GM12878 (cell line): ENCODE measurements around the gene AUNIP. TPM values are rescaled to one million over a fixed set of nuclear protein-coding genes. Genes with fewer than 3 reads are reported as not detected.

Experiments used
- ATF3 ChIP-seq: IDR thresholded peaks from 2 replicates; pipeline ENCODE4 v1.6.1; 2011; ENCODE audit warnings: low read depth, mild to moderate bottlenecking, low read length, moderate library complexity, borderline replicate concordance; ENCODE audit errors: extremely low read depth
- CHD2 ChIP-seq: IDR thresholded peaks from 2 replicates; pipeline ENCODE4 v1.6.1; 2011; ENCODE audit warnings: low read depth, low read length, improper control_type of control experiment, borderline replicate concordance
- IRF4 ChIP-seq: IDR thresholded peaks from 2 replicates; pipeline ENCODE4 v1.6.1; 2011; ENCODE audit warnings: low read depth, low read length
- JUND ChIP-seq: IDR thresholded peaks from 2 replicates; pipeline ENCODE4 v1.6.1; 2012; ENCODE audit warnings: low read depth, mild to moderate bottlenecking, low read length, improper control_type of control experiment, moderate library complexity
- NFXL1 ChIP-seq: fragments of 450-650 bp; IDR thresholded peaks from 2 replicates; pipeline ENCODE4 v1.6.1; 2017; ENCODE audit warnings: antibody characterized with exemption, mild to moderate bottlenecking, borderline replicate concordance
- NFYA ChIP-seq: IDR thresholded peaks from 2 replicates; pipeline ENCODE4 v1.6.1; 2011; ENCODE audit warnings: low read depth, mild to moderate bottlenecking, low read length, improper control_type of control experiment, borderline replicate concordance
- NR2C1 ChIP-seq: fragments of 450-650 bp; IDR thresholded peaks from 2 replicates; pipeline ENCODE4 v1.6.1; 2017; ENCODE audit warnings: antibody characterized with exemption, mild to moderate bottlenecking, moderate library complexity
- PAX8 ChIP-seq: fragments of 450-650 bp; IDR thresholded peaks from 2 replicates; pipeline ENCODE4 v1.6.1; 2017; ENCODE audit warnings: mild to moderate bottlenecking, moderate library complexity
- PKNOX1 ChIP-seq: fragments of 450-650 bp; IDR thresholded peaks from 2 replicates; pipeline ENCODE4 v1.6.1; 2016; ENCODE audit warnings: mild to moderate bottlenecking
- PRDM15 ChIP-seq: fragments of 450-650 bp; formaldehyde crosslinking; IDR thresholded peaks from 2 replicates; pipeline ENCODE4 v1.4.0; 2020; ENCODE audit warnings: mild to moderate bottlenecking, moderate library complexity
- RBBP5 ChIP-seq: fragments of 200-600 bp; sonication (generic); conservative IDR thresholded peaks from 2 replicates; pipeline ENCODE4 v1.6.1; 2016
- SMAD1 ChIP-seq: fragments of 450-650 bp; IDR thresholded peaks from 2 replicates; pipeline ENCODE4 v1.6.1; 2018; ENCODE audit warnings: mild to moderate bottlenecking, low read depth; ENCODE audit not compliant: partially characterized antibody
- SRF ChIP-seq, 2 experiments: IDR thresholded peaks; 2 replicates each; pipeline ENCODE4 v1.6.1; 2011; ENCODE audit warnings: low read depth in 2 of 2, low read length in 2 of 2, mild to moderate bottlenecking in 1 of 2, moderate library complexity in 1 of 2
- TCF12 ChIP-seq: IDR thresholded peaks from 2 replicates; pipeline ENCODE4 v1.6.1; 2011; ENCODE audit warnings: low read depth, mild to moderate bottlenecking, low read length
- ZBTB33 ChIP-seq: fragments of 450-650 bp; IDR thresholded peaks from 2 replicates; pipeline ENCODE4 v1.6.1; 2017; ENCODE audit warnings: mild to moderate bottlenecking
- ZNF207 ChIP-seq: fragments of 450-650 bp; IDR thresholded peaks from 2 replicates; pipeline ENCODE4 v1.6.1; 2014; ENCODE audit warnings: antibody characterized with exemption, mild to moderate bottlenecking, borderline replicate concordance
- ZNF217 ChIP-seq: fragments of 450-650 bp; IDR thresholded peaks from 2 replicates; pipeline ENCODE4 v1.6.1; 2017; ENCODE audit warnings: antibody characterized with exemption, mild to moderate bottlenecking
- polyA plus RNA-seq, 11 experiments: library from polyadenylated mRNA; depleted of rRNA in 4 of 11; unstranded in 6 of 11; stranded (reverse) in 5 of 11; fragments of >200 nt; fragmentation: Nextera tagmentation in 4 of 11; fragmentation: Illumina TruSeq in 1 of 11; extraction: Ambion mirVana in 4 of 11; extraction: Trizol in 1 of 11; gene quantifications; 1 replicate in 1 of 11; 2 replicates in 10 of 11; pipeline versions ENCODE4 v1.2.1 to v1.2.3, GENCODE V29; 2011 to 2016; ENCODE audit warnings: inconsistent platforms in 2 of 11, missing spikeins in 2 of 11, low read depth in 1 of 11
- total RNA-seq, 4 experiments: library from RNA; depleted of rRNA in 3 of 4; stranded (reverse); fragments of >200 nt in 3 of 4; fragmentation: Illumina TruSeq in 1 of 4; extraction: Trizol in 1 of 4; gene quantifications; 2 replicates each; pipeline versions ENCODE4 v1.2.1 to v1.2.3, GENCODE V29; 2013 to 2021
- TF ChIP-seq, protein P1 (sequence below): fragments of 450-650 bp; IDR thresholded peaks from 2 replicates; pipeline ENCODE4 v1.6.1; 2017; ENCODE audit warnings: mild to moderate bottlenecking, moderate library complexity

AUNIP gene
- total and polyA plus RNA-seq, 10 of the 15 experiments (the other 5 are each of a cell fraction or from before 2014, with no cell fraction given), result 3.9 to 20.0 (median 12.7) TPM

DNA sequence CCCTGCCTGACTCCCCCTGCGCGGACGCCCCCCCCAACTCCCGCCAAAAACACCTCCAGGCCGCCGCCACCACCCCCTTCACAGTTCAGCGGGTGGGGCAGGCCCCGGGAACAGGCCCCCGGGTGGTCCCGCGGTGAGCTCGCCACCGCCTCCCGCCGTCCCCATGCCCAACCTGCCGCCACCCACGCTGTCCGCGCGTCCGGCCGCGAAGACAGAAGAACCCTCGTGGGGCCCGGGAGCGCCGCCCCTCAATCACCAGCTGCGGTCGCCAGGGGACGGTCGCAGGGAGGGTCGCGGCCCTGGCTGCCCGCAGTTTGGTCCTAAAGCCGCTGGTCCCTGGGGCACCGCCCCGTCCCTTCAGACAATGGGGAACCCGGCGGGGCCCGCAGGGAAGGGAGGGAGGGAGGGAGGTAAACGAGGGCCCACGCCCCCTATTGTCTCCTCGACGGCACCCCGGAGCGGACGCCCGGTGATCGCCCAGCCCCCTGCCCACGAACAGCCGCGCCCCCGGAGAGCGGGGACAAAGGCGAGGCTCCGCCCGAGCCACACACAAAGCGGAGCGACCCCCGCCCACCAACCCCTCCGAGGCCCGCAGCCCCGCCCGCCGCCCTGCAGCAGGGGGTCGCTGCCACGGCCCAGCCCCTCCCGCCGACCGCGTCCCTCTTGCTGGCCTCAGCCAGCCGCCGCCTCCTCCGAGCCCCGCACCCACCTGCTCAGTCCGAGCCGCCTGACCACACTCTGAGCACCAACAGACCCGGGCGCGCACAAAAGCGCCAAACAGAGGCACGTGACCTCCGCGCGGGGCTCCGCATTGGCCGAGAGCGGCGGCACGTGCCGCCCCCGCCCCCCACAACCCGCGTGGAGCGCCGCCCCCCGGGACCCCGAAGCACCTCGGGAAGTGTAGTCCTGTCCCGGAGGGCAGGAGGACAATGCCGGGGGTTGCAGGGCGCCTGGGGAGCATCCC, 46.7 kb upstream of the AUNIP start, which contains the start of gene STMN1 (continued):
- no peak for TF ChIP-seq SRF (IDR thresholded peaks at IDR 0.05; ENCODE audit: low read depth in 2 of 2, low read length in 2 of 2)
- no peak for TF ChIP-seq ZNF207
- TF ChIP-seq PRDM15, result no peak
- TF ChIP-seq, protein P1, sequence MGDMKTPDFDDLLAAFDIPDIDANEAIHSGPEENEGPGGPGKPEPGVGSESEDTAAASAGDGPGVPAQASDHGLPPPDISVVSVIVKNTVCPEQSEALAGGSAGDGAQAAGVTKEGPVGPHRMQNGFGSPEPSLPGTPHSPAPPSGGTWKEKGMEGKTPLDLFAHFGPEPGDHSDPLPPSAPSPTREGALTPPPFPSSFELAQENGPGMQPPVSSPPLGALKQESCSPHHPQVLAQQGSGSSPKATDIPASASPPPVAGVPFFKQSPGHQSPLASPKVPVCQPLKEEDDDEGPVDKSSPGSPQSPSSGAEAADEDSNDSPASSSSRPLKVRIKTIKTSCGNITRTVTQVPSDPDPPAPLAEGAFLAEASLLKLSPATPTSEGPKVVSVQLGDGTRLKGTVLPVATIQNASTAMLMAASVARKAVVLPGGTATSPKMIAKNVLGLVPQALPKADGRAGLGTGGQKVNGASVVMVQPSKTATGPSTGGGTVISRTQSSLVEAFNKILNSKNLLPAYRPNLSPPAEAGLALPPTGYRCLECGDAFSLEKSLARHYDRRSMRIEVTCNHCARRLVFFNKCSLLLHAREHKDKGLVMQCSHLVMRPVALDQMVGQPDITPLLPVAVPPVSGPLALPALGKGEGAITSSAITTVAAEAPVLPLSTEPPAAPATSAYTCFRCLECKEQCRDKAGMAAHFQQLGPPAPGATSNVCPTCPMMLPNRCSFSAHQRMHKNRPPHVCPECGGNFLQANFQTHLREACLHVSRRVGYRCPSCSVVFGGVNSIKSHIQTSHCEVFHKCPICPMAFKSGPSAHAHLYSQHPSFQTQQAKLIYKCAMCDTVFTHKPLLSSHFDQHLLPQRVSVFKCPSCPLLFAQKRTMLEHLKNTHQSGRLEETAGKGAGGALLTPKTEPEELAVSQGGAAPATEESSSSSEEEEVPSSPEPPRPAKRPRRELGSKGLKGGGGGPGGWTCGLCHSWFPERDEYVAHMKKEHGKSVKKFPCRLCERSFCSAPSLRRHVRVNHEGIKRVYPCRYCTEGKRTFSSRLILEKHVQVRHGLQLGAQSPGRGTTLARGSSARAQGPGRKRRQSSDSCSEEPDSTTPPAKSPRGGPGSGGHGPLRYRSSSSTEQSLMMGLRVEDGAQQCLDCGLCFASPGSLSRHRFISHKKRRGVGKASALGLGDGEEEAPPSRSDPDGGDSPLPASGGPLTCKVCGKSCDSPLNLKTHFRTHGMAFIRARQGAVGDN, result 0 out of 2 replicates have a peak, but pooled peaks have one; percentile 18
- TF ChIP-seq PAX8, result no peak
- no peak for TF ChIP-seq NFYA
- TF ChIP-seq ZNF217, result no peak
- TF ChIP-seq JUND, result no peak
- TF ChIP-seq NFXL1, result no peak
- TF ChIP-seq ATF3, result peak; percentile 97
- no peak for TF ChIP-seq RBBP5
- TF ChIP-seq SMAD1, result no peak
- TF ChIP-seq IRF4, result no peak
- no peak for TF ChIP-seq ZBTB33
- no peak for TF ChIP-seq PKNOX1
- TF ChIP-seq TCF12, result peak; percentile 59; the same call in 1 of the 2 replicates
- peak; percentile 56; the same call in 1 of the 2 replicates for TF ChIP-seq CHD2
- TF ChIP-seq NR2C1, result peak; percentile 37; the same call in 1 of the 2 replicates
